ENCODE data around the gene OBSCN.

DNA sequence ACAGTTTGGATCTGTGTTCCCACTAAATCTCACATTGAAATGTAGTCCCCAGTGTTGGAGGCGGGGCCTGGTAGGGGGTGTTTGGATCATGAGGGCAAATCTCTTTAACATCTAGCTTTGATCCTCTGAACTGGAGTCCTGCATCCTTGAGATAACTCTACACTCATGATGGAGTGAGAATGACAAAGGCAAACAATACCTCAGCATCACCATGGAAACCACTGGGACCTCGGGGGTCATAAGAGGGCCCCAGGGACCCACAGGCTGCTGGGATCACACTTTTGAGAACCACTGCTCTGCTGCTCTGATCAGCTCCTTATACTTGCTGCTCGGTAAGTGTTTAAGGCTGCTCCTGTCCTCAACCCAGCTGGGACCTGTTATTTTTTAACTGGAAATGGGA lies 13.4 kb upstream of the OBSCN start:
- TF ChIP-seq FOXK2 (IDR thresholded peaks at IDR 0.05) (no peak), SP1 (IDR thresholded peaks at IDR 0.05) (no peak), HDGF (IDR thresholded peaks at IDR 0.05; ENCODE audit: borderline replicate concordance) (no peak), FOXA1 (IDR thresholded peaks at IDR 0.05) (no peak), BHLHE40 (IDR thresholded peaks at IDR 0.05; ENCODE audit: borderline replicate concordance) (no peak), ARNT (IDR thresholded peaks at IDR 0.05) (no peak), SUZ12 (IDR thresholded peaks at IDR 0.05) (no peak), NFRKB (IDR thresholded peaks at IDR 0.05) (no peak), LEF1 (IDR thresholded peaks at IDR 0.05; ENCODE audit: borderline replicate concordance) (no peak)
- TF ChIP-seq, protein P1, sequence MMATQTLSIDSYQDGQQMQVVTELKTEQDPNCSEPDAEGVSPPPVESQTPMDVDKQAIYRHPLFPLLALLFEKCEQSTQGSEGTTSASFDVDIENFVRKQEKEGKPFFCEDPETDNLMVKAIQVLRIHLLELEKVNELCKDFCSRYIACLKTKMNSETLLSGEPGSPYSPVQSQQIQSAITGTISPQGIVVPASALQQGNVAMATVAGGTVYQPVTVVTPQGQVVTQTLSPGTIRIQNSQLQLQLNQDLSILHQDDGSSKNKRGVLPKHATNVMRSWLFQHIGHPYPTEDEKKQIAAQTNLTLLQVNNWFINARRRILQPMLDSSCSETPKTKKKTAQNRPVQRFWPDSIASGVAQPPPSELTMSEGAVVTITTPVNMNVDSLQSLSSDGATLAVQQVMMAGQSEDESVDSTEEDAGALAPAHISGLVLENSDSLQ (IDR thresholded peaks at IDR 0.05), result no peak

All from HEK293T (cell line).